ENCODE measurements around the gene TNIK. TPM values are rescaled to one million over a fixed set of nuclear protein-coding genes. Genes with fewer than 3 reads are reported as not detected.

Gene TNIK
- total and polyA plus RNA-seq, 8 donors, result 2.1 to 40.2 (median 10.1) TPM

DNA sequence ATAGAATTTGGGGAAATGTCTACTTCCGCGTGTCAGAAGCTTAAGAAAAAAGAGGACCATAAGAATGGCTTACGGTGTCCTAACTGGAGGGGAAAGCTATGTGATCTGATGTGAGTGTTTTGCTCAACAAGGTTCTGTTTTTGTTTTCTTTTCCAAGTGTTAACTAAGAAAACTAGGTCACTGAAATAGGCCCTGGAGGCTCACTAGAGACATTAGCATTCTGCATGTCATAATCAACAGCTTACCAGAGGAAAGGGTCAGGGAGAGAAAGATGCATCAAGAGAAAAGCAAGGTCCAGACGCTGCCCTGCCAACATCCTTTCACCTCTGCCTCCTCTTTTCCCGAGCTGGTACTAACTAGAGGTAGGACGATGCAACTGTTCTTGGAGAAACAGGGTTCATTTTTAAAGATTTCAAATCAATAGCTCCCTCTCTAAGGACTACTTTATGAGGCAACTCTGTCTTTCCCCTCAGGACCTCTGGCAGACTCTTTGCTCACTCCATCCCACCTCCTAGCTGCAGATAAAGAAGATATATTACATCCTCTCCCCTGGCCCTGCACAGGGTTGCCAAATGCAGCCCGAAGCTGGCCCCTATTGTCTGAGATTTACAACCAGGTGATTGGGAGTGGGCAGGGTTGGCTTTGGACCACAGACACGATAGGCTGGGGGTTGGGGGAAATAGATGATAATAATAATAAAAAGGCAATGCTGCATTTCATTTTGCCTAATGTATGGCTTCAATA is 223.8 kb downstream of the TNIK start:
- Histone ChIP-seq H3K9me3 (no peaks in the 10 kb centered on the region), H3K4me3 (no peak overlapping the region), H3K27ac (peak overlapping the region in 1 of 5 donors; percentile 9), H3K4me1 (no peaks in the 10 kb centered on the region), H3K27me3 (no peaks in the 10 kb centered on the region), H3K36me3 (no peaks in the 10 kb centered on the region)
- TF ChIP-seq, protein P1, sequence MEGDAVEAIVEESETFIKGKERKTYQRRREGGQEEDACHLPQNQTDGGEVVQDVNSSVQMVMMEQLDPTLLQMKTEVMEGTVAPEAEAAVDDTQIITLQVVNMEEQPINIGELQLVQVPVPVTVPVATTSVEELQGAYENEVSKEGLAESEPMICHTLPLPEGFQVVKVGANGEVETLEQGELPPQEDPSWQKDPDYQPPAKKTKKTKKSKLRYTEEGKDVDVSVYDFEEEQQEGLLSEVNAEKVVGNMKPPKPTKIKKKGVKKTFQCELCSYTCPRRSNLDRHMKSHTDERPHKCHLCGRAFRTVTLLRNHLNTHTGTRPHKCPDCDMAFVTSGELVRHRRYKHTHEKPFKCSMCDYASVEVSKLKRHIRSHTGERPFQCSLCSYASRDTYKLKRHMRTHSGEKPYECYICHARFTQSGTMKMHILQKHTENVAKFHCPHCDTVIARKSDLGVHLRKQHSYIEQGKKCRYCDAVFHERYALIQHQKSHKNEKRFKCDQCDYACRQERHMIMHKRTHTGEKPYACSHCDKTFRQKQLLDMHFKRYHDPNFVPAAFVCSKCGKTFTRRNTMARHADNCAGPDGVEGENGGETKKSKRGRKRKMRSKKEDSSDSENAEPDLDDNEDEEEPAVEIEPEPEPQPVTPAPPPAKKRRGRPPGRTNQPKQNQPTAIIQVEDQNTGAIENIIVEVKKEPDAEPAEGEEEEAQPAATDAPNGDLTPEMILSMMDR (IDR thresholded peaks at IDR 0.05), result no peak
- TF ChIP-seq POLR2AphosphoS5 (IDR thresholded peaks at IDR 0.05) (no peak), POLR2A (IDR thresholded peaks at IDR 0.05) (no peak), EP300 (IDR thresholded peaks at IDR 0.05) (no peak)
- 85 to 89% (median 87%) methylated on average over 8 of the region's 8 CpGs for WGBS, 5 donors
- no peak for DNase-seq
- intact Hi-C loops (cut with DNase I; ENCODE audit: low total_unique reads), result no loop called here

DNA sequence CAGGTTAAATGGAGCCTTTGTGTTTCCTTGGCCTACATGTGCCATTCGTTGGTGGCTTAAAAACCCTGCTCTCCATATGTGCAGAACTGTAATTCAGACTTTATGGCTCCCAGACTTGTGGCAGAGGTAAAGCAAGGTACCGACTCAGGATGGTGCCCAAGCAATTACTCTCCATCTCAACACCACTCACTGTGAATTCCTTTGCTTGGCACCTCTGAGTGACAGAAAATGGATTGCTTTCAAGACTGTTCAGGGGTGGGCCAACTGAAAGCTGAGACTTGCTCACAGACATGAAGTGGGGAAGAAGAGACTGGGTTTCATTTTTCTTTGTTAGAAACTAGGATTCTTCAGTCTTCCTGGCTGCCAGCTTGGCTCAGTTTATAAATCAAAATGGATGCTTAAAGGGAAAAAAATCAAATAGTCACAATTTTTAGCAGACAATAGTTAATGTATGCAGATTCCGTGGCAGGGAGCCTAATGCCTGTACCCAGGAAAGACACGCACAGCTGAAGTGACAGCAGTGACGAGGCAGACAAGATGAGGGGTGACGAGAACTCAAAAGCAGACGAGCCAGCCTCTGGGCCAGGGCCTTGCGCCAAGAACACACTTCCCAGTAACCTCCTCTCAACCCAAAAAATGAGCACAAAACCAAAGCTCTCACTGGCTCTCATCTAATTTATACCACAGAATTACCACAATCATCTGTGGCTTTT is 225.8 kb downstream of the TNIK start:
- no peak for DNase-seq
- intact Hi-C loops (cut with DNase I; ENCODE audit: low total_unique reads), result no loop called here
- Histone ChIP-seq H3K27ac (no peak overlapping the region), H3K4me3 (no peak overlapping the region), H3K27me3 (no peaks in the 10 kb centered on the region), H3K36me3 (no peaks in the 10 kb centered on the region), H3K9me3 (no peaks in the 10 kb centered on the region), H3K4me1 (no peaks in the 10 kb centered on the region)
- TF ChIP-seq POLR2A (IDR thresholded peaks at IDR 0.05), result no peak
- no peak for TF ChIP-seq EP300 (IDR thresholded peaks at IDR 0.05)
- TF ChIP-seq, protein P1 (IDR thresholded peaks at IDR 0.05), result no peak
- WGBS, 5 donors, result 88 to 94% (median 93%) methylated on average over 8 of the region's 8 CpGs

DNA sequence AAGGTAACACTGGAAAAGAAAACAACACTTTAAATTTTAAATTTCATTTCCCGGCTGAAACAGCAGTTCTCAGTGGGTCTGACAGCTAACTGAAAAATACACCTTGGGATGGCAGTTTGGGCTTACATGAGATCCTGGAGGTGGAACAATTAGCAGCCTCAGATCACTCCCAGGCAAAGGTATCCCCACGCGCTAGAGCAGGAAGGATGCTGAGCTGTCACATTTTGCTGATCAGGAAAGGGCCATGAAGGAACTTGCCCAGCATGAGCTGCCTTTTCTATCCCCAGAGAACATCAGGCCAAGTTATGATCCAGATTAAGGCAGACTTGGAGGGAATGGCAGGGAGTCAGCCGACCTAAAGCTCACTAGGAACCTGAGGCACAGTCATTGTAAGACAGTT is 228.8 kb downstream of the TNIK start:
- H3K27ac ChIP-seq, result no peak overlapping the region
- peaks cover 0 to 6% (median 0%) of the 10 kb centered on the region in 4 donors for H3K4me1 ChIP-seq
- H3K36me3 ChIP-seq, result peaks cover 0 to 5% (median 0%) of the 10 kb centered on the region in 4 donors
- 79 to 94% (median 90%) methylated on average over 4 of the region's 4 CpGs for WGBS, 5 donors
- no peaks in the 10 kb centered on the region for H3K9me3 ChIP-seq
- H3K4me3 ChIP-seq, result no peak overlapping the region
- intact Hi-C loops (cut with DNase I; ENCODE audit: low total_unique reads), result no loop called here
- H3K27me3 ChIP-seq, result no peaks in the 10 kb centered on the region
- TF ChIP-seq POLR2A (IDR thresholded peaks at IDR 0.05) (no peak), POLR2AphosphoS5 (IDR thresholded peaks at IDR 0.05) (no peak), EP300 (IDR thresholded peaks at IDR 0.05) (no peak)
- TF ChIP-seq, protein P1 (IDR thresholded peaks at IDR 0.05), result no peak
- no peak for DNase-seq

DNA sequence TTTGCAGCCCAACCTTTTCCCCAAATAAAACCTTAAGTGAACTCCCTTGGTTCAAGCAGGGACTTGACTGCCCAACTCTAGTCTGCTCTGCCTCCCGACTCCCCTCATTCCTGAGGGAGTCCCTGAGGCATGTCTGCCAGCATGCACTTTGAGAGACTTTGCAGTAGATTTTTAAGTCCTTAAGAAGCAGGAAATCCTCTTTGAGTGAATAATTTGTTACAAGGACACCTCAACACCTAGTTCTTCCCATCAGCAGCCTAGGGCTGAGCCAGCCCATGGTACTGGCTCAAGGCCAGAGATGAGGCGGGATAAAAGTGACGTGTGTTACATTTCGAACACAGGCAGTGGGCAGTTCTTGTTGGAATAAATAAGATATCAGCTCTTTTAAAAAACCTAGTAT is 229.3 kb downstream of the TNIK start:
- Histone ChIP-seq H3K27me3 (no peaks in the 10 kb centered on the region), H3K4me1 (peaks cover 0 to 6% (median 0%) of the 10 kb centered on the region in 4 donors), H3K9me3 (no peaks in the 10 kb centered on the region), H3K27ac (no peak overlapping the region), H3K4me3 (no peak overlapping the region), H3K36me3 (peaks cover 0 to 5% (median 0%) of the 10 kb centered on the region in 4 donors)
- intact Hi-C loops (cut with DNase I; ENCODE audit: low total_unique reads), result no loop called here
- WGBS, 5 donors, result 71 to 77% (median 71%) methylated on average over 4 of the region's 4 CpGs
- DNase-seq, result no peak
- no peak for TF ChIP-seq EP300 (IDR thresholded peaks at IDR 0.05)
- TF ChIP-seq, protein P1 (IDR thresholded peaks at IDR 0.05), result no peak
- no peak for TF ChIP-seq POLR2A (IDR thresholded peaks at IDR 0.05)
- TF ChIP-seq POLR2AphosphoS5 (IDR thresholded peaks at IDR 0.05), result no peak

Measured in stomach (tissue), 9 donors.